ENCODE results near the gene CXCL5.
"Not testable (repeated sequence)": the region's sequence is repeated elsewhere in the genome, so short reads cannot be mapped to it uniquely, and the experiment has no call there.

CXCL5 gene

GRCh38 chr4:73967866-73968265 is 30.6 kb downstream of the CXCL5 start:
- no peak for DNase-seq

- DNase-seq: no peak
These were observed 33.4 kb downstream of the CXCL5 start for GRCh38 chr4:73964862-73965611.

- DNase-seq: no peak
These were observed 35.8 kb downstream of the CXCL5 start for GRCh38 chr4:73962724-73963123.

GRCh38 chr4:73959041-73959440 is 39.4 kb downstream of the CXCL5 start:
- not testable (repeated sequence) for DNase-seq

- no peak for DNase-seq
These were observed 46.1 kb downstream of the CXCL5 start for GRCh38 chr4:73952352-73952751.

GRCh38 chr4:73950376-73950920 is 48.0 kb downstream of the CXCL5 start:
- DNase-seq: not testable (repeated sequence)

GRCh38 chr4:73948990-73949706 is 49.3 kb downstream of the CXCL5 start:
- no peak for DNase-seq

GRCh38 chr4:73948291-73948690 is 50.2 kb downstream of the CXCL5 start:
- peak; percentile 68 for DNase-seq

- no peak for DNase-seq
These were observed 51.1 kb downstream of the CXCL5 start for GRCh38 chr4:73947239-73947985.

GRCh38 chr4:73945674-73946449 is 52.6 kb downstream of the CXCL5 start:
- no peak for DNase-seq

Measured in inflammatory macrophage treated with lipopolysaccharide for 4 hours (primary cell).